Iris pigment epithelial cell (primary cell): ENCODE results near the gene HOXB5.

Experiments
- DNase-seq: peaks from one replicate; pipeline ENCODE4 v3.0.0-alpha.2; 2011; ENCODE audit warnings: low read depth

Gene HOXB5

DNA sequence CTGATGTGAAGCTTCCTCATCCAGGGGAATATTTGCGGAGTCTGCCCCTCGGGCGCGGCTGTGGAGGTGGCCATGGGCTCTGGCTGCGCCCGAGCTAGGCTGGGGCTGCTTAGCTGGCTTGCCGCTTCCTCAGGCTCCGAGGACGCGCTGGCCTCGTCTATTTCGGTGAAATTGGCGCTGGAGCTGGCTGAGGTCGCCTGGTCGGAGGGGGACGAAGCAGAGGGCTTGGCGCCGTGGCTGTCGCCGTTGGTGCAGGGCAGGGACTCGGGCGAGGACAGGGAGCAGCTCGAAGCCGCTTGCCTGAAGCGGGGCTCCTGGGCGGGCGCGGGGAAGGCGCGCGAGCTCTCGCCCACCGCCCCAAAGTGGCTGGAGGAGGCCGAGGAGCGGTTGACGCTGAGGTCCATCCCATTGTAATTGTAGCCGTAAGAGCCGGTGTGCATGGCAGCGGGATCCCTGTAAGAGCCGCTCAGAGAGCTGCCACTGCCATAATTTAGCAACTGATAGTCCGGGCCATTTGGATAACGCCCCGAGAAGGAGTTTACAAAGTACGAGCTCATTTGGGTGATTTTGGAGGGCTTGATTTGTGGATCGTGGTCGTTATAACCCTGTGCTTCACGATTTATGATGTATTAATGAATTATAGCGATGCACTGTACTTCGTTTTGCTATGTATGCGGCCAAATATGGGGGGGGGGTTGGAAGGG lies at the start of gene HOXB5:
Gene HOXB5 (minus strand): TSS at position 654 of the 704 bp plus-strand sequence. CDS start 97 bp downstream, at position 557.
- no peak for DNase-seq

DNA sequence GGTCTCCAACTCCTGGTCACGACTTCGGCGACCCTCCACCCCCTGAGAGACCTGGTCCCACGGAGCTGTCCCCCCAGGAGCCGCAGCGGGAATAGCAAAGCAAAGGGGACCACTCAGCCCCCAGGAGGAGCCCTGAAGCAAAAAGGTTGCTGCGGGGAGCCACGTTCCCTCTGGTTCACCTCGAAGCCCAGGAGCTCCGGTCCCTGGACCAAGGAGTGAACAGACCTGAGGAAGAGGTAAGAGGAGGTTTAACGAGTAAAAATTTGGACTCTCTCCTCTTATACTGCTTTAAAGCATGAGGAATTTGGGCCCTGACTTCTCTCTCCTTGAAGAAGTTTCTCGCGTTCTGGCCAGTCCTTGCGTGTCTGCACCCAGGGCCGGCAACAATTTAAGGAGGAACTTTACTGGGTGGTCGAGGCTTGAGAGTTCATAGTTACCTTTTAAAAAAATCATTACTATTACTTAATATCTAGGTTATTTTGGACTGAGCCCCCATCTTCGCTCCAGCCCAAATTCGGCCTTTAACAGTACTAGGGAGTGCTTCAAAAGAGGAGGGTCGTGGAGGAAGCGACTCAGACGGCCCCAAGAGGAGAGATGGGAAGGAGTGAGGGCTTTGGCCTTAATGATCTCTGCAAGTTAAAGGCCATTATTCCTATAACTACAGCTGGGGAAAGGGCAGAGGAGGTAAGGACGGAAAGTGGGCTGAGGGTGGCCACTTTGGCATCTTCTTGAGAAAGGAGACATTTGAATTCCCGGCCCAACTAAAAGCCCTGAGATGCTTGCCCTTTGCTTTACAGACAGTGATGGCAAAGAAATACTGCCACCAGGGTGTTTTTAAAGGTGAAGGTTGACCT lies 49.5 kb upstream of the HOXB5 start:
- no peak for DNase-seq

DNA sequence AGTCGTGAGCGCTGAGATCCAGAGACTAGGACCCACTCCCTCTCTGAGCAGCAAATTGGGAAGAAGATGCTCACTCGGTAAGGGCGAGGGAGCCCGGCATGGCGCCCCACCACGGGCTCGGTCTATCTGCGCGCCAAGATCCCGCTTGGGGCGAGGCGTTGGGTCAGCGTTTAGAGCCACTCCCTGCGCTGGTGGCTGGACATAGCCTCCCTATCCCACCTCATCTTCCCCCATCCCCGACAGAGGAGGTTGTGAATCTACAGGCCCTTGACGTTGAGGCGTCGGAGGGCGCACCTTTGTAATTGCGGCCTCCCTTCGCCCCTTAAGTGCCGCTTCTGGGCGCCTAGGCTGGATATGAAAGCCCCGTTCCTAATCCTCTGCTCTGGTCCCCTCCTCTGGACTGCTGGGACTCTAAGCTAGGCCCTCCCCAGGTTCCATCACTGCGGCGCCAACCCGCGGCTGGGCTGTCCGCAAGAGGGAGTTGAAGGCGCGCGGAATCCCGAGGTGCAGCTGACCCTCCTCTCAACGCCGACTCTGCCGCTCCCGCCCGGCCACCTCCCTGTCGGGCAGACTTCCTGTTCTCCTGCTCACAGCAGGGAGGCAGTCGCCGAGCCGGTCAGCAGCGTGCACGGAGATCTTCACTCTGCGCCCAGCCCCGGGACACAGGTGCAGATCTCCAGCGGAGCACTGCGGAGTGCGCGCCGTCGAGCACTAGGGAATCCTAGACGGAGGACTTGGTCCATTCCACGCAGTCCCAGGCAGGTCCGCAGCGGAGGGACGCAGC lies 48.7 kb upstream of the HOXB5 start:
- no peak for DNase-seq

DNA sequence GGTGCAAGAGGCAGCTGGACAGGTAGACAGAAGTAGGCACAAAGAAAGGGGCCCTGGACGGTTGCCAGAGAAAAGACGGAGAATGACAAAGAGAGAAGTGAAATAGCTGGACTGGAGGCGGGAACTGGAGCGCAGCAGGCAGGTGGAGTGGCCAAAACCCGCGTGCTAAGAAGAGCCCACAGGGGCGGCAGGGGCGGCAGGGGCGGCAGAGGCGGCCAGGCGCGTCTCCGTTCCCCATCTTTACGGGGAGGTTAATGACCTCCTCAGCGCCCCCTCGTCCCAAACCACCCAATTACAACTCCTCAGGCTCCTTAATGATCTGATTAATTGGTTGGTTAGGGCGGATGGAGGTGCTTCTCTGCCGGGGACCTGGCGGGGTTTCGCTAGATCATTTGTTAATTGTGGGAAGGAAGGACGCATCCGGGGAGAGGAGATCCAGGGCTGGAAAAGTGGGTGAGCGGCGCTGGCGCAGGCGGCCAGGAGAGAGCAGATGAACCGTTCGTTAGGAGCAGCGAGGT lies 48.0 kb upstream of the HOXB5 start:
- DNase-seq, result no peak

DNA sequence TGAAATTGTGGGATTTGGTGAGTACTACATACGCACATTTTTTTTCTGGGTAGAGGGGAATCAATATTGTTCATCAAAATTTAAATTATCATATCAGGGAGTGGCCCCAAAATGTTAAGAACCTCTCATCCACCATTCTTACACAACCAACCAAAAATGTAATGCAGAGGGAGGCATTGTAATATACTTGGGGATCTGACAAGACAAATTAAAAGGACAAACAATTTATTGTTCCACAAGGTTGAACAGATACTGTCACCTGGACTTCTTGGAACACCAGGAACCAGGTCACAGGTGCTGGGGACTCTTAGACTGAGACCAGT lies 47.2 kb upstream of the HOXB5 start:
- DNase-seq, result no peak

DNA sequence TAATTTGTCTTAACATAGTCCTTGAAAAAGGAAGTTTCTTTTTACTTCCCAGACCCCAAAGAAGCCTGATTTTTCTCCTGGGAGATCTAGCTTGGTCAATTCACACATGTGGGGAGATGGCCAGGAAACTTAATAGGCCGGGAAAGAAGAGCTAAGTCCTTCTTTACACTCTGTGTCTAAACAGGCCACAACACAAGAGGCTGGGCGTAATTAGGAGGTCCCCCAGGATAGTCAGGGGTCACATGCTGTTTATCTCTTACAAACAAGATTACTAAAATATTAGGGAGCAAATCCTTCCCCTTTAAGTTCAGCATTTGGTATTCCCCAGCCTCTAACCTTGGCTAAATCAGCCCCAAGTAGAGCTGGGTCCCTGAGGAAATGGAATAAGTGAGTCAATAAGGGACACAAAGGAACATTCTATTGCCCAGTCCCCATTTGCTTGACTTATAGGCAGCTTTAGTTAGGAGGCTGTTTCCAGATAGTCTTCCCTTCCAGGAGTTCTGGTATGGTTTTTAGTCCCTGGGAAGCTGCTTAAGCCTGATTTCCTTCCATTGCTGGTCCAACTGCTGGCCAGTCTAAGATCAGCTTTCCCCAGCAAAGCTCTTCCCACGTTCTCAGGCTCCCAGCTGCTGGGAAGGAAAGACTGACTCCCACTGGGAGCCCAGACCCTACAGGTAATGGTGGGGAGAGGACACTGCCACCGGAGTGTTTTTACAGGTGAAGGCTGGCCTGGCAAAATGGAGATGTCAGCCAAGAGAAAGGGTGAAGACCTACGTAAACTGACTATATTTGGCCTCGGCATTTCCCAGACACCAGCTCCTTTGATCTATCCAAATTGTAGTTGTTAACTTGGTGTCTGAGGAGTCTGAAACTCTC lies 46.6 kb upstream of the HOXB5 start:
- no peak for DNase-seq

DNA sequence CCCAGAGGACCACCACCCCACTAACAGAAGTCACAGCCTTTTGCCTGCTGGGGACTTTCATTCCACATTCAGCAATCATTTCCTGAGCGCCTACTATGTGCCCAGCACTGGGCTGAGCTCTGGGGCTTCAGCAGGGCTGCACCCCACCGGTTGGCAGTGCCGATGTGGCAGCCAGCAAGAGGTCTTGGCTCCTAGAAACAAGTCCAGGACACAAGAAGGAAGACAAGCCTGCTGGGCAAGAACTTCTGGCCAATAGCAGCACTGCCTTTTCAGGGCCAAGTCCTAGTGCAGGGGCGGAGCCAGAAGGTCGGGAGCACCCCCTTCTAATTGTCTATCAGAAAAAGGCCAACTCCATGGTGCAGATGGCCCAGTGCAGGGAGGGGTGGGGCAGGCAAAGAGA lies 45.6 kb upstream of the HOXB5 start:
- no peak for DNase-seq

DNA sequence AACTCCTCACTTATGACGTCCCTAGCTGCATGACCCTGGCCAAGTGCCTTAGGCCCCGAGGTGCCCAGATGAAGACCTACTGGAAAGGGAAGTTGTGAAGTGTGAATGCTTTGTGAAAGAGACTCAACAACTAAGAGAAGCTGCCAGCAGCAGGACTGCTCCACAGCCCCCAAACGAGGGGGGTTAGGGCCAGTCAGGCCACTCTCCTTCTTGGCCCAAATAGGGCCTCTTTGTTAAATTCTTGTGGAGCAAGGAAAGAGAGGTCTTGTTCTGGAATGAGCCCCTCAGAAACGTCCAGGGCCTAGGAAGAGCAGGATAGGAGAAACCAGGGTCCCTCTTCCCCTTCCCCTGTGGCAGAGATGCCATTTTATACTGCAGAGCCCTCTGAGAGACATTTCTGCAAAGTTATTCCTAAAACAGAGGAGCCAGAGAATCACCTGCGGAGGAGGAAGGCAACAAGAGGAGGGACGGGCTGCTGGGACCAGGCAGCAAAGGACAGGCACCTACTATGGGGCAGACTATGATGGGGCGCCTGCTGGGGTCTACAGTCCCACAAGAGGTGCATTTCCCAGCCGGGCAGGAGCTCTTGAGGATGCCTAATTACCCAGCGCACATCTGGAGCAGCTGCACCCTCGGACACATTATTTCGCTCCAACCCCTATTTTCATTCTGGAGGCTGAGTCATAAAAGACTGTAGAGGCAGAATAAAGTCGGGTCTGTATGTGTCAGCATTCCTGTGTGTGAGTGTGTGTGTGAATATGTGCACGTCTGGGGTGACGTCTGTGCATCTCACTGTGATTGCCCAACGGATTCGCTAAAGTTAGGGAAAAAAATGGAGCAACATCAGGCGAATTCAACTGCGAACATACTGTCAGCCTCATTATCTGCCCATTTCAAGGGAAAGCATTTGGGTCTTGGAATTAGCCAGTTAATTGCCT lies 44.0 kb upstream of the HOXB5 start:
- peak; percentile 48 for DNase-seq

DNA sequence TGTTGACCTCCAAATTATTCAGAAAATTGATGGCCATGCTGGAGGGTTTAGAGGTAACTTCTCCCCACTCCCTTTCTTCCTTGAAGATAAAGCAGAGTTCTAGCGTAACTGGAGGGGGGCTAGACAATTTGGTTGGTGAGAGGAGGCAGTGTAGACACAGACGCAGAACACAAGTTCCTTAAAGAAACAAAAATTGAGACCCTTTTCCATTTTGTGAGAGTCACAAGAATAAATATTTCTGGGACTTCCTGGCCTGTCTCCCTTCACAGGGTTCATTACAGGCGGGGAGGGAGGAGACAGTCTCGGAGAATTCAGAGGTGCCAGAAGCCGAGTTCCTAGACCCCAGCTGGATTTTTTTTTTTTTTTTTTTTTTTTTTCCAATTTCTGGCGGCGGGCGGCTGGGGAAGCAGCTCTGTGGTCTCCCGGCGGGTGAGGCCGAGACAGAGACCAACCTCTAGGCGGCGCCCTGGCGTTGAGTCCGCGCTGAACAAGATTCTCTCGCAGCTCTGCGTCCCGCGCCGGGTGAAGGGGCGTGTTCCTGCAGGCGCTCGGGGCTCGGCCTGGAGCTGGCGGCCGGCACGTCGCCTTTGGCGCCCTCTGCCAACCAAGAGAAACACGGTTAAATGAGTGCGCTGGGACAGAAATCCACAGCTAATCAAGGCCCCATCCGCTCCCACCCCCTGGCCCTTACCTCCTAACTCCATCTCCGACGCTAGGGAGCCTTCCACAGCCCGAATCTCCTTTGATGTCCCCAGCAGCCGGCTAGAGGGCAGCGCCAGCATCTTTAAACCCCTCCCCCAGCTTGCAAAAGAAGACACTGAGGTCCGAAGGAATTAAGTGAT lies 42.8 kb upstream of the HOXB5 start:
- DNase-seq, result peak; percentile 22

DNA sequence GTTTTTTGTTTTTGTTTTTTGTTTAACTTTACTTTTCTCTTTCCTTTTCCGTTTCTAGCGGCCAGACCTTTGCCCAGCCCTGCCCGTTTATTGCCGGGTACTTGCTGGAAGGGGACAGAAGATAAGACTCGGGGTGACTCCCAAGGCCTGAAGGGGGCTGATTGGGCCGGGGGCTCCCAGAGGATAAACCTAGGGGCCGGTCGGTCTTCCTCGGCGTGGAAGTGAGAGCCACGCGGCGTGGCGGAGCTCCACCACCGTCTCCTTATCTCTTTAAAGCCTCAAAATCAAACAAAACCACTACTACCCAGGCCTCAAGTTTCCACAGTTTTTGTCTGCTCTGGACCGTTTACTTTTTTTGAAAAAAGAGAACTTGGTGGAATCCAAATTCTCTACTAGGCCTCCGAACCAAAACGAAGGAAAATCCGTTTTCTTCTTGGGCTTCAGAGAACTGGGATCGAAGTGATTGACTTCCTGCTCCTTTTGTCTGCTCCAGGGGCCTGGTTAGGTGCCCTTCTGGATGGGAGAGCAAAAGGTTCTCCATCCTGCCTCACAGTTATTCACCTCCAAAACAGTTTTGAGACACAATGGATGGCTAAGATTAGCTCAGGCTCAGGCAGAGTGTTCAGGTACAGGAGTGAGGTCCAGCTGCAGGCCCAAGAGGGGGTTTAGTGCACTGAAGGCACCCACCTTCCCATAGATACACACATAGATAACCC lies 41.1 kb upstream of the HOXB5 start:
- DNase-seq, result no peak

DNA sequence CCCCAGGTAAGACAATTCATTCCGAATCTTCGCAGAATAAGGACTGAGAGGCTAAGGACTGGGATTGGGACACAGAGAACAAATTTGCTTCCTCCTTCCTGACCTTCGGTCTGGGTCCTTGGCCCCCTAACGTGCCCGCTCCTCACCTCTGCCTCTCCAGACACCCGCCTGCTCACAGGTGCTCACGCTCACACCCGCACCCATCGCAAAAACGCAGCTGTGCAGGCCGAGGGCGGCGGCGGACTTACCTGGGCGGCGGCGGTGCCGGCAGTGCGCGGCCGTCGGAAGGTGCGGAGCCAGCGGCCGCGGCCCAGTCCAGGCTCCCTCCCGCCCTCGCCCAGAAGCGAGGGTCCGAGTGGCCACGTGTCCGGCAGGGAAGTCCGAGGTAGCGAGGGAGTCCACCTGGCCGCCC lies 39.7 kb upstream of the HOXB5 start:
- DNase-seq, result no peak

DNA sequence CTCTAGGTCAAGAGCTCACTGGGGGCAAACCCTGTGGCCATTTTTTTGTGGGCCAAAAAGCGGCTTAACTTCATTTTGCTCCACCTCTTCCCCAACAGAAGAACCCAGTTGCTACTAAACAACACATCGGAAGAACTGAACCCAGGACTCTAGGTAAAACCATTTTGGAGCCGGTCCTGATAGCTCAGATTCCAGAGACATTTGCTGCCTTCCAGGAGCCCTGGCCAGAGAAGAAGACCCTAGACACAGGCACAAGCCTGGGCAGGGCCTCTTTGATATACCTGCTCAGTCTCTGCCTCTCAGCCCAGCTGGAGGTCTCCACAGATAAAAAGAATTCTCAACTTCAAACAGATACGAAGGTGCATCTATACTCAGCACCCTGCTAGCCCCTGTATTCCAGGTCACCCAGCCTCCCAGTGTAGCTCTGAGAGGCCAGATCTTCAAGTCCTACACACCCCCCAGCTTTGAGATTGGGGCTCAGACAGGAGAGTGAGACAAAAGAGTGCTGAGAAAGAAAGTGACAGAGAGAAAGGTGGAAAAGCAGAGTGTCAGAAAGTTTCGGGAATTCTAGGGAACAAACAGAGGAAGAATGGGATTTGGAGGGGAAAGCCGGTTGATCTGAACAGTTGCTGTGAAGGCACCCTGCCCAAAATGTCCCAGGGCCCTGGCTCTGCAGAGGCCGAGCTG lies 39.1 kb upstream of the HOXB5 start:
- no peak for DNase-seq

DNA sequence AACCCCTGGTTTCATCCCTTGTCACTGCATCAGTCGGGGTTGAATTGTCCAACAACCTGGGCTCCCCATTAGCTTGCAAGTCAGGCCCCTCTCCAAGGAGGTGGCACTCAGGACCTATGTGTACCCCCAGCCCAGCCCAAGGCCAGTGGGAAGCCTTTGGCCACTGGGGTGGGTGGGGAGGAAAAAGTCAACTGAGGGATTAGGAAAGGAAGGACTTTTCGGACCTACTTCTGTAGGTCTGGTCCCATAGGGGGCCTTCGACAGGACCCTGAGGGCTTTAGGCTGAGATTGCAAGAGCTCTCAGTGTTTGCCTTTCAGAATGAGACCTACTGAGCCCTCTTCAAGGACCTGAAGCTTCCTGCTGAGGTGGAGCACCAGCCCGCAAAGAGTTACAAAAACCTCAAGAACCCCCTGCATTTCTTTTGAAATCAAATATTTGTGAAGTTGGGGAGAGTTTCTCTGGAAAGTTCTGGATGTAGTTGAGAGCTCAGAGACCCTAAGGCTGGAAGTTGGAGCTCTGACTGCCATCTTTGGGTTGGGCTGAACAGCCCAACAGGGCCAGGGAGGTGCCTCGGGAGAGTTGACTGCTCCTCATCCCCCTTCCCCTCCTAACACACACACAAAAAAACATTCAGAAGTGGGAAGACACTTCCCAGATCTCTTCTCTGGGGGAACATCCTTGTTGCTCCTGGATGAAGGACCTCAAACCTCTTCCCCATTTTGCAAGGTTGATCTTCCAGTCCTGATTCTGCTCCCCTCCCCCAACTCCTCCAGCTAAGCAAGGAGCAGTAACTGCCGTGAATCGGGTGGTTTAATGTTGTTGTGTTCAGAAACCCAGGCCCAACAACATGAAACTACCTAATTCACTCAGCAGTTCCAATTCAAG lies 38.4 kb upstream of the HOXB5 start:
- no peak for DNase-seq

DNA sequence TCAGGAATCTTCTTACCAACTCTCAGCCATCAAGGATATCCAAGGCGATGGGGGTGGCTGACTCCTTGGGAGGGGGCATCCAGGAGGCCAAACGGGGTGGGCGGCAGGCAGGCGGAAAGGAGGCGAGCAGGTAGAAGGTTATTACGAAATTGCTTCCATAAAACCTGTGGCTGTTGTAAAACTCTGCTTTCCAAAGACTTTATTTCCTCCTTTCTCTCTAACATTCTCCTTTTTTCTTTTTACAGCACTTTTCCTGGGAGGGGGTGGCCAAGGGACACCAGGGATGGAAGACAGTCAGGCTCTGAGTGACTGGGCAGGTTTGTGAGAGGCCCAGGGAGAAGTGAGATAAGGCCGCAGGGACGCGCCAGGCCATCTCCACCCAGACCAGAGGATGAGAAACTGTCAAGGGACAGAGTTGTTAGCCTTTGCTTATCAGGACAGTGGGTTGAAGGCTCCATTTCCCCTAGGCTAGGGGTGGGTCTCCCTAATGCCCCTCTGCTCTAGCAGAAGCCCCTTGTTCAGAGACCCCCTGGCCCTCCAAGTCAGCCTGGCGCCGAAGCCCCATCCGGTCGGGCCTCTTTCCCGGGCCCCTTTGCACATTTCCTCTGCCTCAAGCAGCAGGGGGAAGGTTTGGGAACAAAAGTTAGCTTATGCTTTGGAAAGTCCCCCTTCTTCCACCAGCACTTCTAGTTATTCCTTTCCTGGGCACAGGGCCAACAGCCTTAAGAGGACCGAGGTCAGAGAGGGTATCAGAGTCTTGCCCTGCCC lies 37.5 kb upstream of the HOXB5 start:
- no peak for DNase-seq

DNA sequence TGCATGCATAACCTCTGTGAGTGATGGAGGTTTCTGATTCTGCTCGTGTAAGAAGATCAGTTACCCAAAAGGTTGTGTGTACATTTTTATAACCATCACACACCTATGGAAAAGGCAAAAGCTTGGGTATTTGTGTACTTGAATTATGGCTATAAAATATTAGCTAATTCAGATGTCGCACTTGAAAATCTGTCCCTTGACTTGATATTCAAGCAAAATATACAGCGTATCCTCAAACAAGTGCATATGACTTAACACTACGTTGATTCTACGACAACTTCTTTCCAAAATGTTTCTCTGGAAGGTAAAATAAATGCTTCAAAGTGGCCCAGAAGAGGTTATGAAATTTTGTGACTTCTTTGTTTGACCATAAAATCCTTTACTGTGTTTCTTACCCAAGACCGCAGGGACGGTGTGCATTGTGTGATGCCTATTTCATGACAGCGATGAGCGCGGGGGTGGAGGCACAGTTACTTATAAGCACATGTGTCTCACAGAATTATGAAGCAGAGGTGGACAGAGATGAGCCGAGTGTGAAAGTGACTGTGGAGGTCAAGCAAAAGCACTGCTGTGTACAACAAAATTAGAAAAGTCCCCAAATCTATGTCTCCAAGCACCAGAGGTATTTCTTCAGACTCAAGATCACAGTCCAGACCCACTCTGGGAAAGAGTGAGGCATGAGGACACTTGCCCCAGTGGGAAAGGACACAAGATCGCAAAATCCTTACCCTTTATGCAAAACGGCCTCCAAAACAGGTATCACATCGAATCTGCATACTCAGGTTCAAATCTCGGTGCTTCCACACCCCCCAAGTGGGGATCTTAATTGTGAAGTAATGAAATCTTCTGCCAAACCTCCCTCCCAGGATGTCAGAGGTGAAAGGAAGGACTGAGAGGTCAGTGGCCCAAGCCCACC lies 36.7 kb upstream of the HOXB5 start:
- no peak for DNase-seq
